ENCODE results near the gene STRADA.

Gene STRADA

GRCh38 chr17:63707151-63707550 is 34.4 kb downstream of the STRADA start:
- in situ Hi-C loops (cut with HindIII; ENCODE audit: low sequenced_read_pairs), result no loop called here
- TF ChIP-seq CTCF (IDR thresholded peaks at IDR 0.05; ENCODE audit: low read depth, low read length), result no peak
- H3K4me3 ChIP-seq (ENCODE audit: low read depth, low read length), result no peak overlapping the region
- no peak for DNase-seq (ENCODE audit: low read depth, low spot score)

- TF ChIP-seq CTCF (IDR thresholded peaks at IDR 0.05; ENCODE audit: low read depth, low read length), result no peak
- no peak overlapping the region for H3K4me3 ChIP-seq (ENCODE audit: low read depth, low read length)
- DNase-seq (ENCODE audit: low read depth, low spot score), result no peak
- in situ Hi-C loops (cut with HindIII; ENCODE audit: low sequenced_read_pairs), result no loop called here
These were observed 35.1 kb downstream of the STRADA start for GRCh38 chr17:63706336-63707082.

GRCh38 chr17:63705657-63706056 is 35.9 kb downstream of the STRADA start:
- no peak overlapping the region for H3K4me3 ChIP-seq (ENCODE audit: low read depth, low read length)
- in situ Hi-C loops (cut with HindIII; ENCODE audit: low sequenced_read_pairs), result no loop called here
- DNase-seq (ENCODE audit: low read depth, low spot score), result no peak
- no peak for TF ChIP-seq CTCF (IDR thresholded peaks at IDR 0.05; ENCODE audit: low read depth, low read length)

- no peak overlapping the region for H3K4me3 ChIP-seq (ENCODE audit: low read depth, low read length)
- no peak for TF ChIP-seq CTCF (IDR thresholded peaks at IDR 0.05; ENCODE audit: low read depth, low read length)
- no peak for DNase-seq (ENCODE audit: low read depth, low spot score)
- in situ Hi-C loops (cut with HindIII; ENCODE audit: low sequenced_read_pairs), result no loop called here
These were observed 36.8 kb downstream of the STRADA start for GRCh38 chr17:63704836-63705235.

DNA sequence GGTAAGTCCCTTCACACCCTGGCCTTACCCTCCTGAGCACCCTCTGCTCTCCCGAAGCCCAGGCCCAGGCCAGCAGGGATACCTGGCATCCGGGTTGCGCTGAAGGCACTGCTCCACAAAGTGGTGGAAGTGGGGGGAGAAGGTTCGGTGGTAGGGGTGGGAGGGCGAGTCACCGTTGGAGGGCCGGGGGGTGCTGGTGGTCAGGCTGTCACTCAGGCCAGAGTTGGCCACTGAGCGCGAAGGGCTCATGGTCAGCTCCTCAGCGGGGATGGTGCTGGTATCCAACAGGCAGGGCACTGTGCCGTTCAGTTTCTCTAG is 37.4 kb downstream of the STRADA start:
- no peak for DNase-seq (ENCODE audit: low read depth, low spot score)
- in situ Hi-C loops (cut with HindIII; ENCODE audit: low sequenced_read_pairs), result no loop called here
- no peak for TF ChIP-seq CTCF (IDR thresholded peaks at IDR 0.05; ENCODE audit: low read depth, low read length)
- H3K4me3 ChIP-seq (ENCODE audit: low read depth, low read length), result no peak overlapping the region

DNA sequence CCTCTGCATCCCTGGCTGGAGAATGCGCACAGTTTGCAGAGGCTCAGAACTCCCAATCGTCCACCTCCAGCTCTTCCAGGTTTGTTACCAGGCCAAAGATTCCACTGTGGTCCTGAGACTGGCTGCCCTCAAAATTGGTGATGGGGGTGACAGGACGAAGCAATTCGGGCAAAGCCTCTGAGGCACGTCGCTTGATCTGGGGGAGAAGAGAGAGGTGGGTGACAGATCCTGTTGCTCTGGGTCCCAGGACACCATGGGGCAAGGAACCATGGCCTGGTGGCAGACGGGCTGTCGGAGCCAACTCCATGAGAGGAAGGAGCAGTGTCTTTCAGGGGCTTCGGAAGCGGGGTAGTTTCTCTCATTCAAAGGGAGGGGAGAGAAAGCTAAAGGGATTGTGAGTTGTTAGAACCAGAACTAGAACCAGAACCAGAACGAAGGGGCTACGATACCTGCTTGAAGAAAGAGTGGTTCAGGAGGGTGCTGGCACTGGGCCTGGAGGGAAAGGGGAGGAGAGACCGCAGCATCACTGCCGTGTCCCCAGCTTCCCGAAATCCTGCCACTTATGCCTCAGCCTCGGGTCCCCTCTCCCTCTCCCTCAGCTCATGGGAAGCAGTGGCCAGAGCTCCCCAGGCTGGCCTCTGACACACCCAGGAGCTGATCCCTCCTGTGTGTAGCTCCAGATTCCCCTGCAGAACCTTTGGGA is 37.9 kb downstream of the STRADA start:
- no peak for DNase-seq (ENCODE audit: low read depth, low spot score)
- H3K4me3 ChIP-seq (ENCODE audit: low read depth, low read length), result no peak overlapping the region
- no peak for TF ChIP-seq CTCF (IDR thresholded peaks at IDR 0.05; ENCODE audit: low read depth, low read length)
- in situ Hi-C loops (cut with HindIII; ENCODE audit: low sequenced_read_pairs), result no loop called here

Measured in astrocyte of the spinal cord (primary cell).